Activated gamma-delta T cell treated with Interleukin-2 at 50 U/mL for 16 hours (primary cell): ENCODE results near the gene UTP11.
"Not testable (repeated sequence)": the region's sequence is repeated elsewhere in the genome, so short reads cannot be mapped to it uniquely, and the experiment has no call there.

Source experiments
- DNase-seq: peaks from one replicate; pipeline ENCODE4 v3.0.0-alpha.2; 2020

The UTP11 gene

GRCh38 chr1:38012363-38013226, at the start of gene UTP11:
Gene UTP11, plus strand, starts transcription at chr1:38012734. Its CDS starts 69 bp downstream, at chr1:38012803.
- peak; percentile 87 for DNase-seq

- not testable (repeated sequence) for DNase-seq
Observed at GRCh38 chr1:37964106-37964505, 48.4 kb upstream of the UTP11 start.

- DNase-seq, result no peak
Observed at GRCh38 chr1:37965301-37965700, 47.2 kb upstream of the UTP11 start.

- not testable (repeated sequence) for DNase-seq
Observed at GRCh38 chr1:37973684-37974083, 38.9 kb upstream of the UTP11 start.

- no peak for DNase-seq
Observed at GRCh38 chr1:37974567-37974966, 38.0 kb upstream of the UTP11 start.

GRCh38 chr1:37975083-37975482, 37.5 kb upstream of the UTP11 start:
- DNase-seq, result not testable (repeated sequence)

- DNase-seq, result no peak
Observed at GRCh38 chr1:37978541-37978940, 34.0 kb upstream of the UTP11 start.

GRCh38 chr1:37983546-37983945, 29.0 kb upstream of the UTP11 start:
- DNase-seq, result no peak

GRCh38 chr1:37987679-37988078, 24.9 kb upstream of the UTP11 start:
- DNase-seq, result no peak

- no peak for DNase-seq
Observed at GRCh38 chr1:37989361-37989930, 23.1 kb upstream of the UTP11 start.

- DNase-seq, result no peak
Observed at GRCh38 chr1:37994886-37995566, 17.5 kb upstream of the UTP11 start.

- DNase-seq, result no peak
Observed at GRCh38 chr1:37995751-37996345, 16.7 kb upstream of the UTP11 start.

- no peak for DNase-seq
Observed at GRCh38 chr1:37997256-37998088, 15.1 kb upstream of the UTP11 start.

- DNase-seq, result no peak
Observed at GRCh38 chr1:37998089-37998808, 14.3 kb upstream of the UTP11 start.

GRCh38 chr1:37998913-37999429, 13.6 kb upstream of the UTP11 start:
- DNase-seq, result no peak

- no peak for DNase-seq
Observed at GRCh38 chr1:37999430-38000232, 12.9 kb upstream of the UTP11 start.

GRCh38 chr1:38000233-38000528, 12.4 kb upstream of the UTP11 start:
- no peak for DNase-seq

- no peak for DNase-seq
Observed at GRCh38 chr1:38000529-38001455, 11.7 kb upstream of the UTP11 start.
